Measurements from ENCODE around the gene PLIN5.

GRCh38 chr19:4543842-4544647 lies 9.0 kb upstream of the PLIN5 start:
- no peak for TF ChIP-seq CTCF (IDR thresholded peaks at IDR 0.05 in 2 of 3, conservative IDR thresholded peaks at IDR 0.05 in 1 of 3; ENCODE audit: borderline replicate concordance in 1 of 3, insufficient read depth in 1 of 3, low read depth in 2 of 3, low read length in 2 of 3)
- no peak for TF ChIP-seq POLR2A (IDR thresholded peaks at IDR 0.05; ENCODE audit: borderline replicate concordance, extremely low read depth, insufficient read depth, insufficient read length)
- no peak for TF ChIP-seq MAX (IDR thresholded peaks at IDR 0.05)
- no peak for TF ChIP-seq EZH2 (IDR thresholded peaks at IDR 0.05)
- no peak for TF ChIP-seq SRF (IDR thresholded peaks at IDR 0.05; ENCODE audit: low read depth)

All from HCT116 (cell line).